Measurements from ENCODE around the gene CHCHD3.

CHCHD3 gene

GRCh38 chr7:133056370-133057238 lies 25.3 kb downstream of the CHCHD3 start:
- TF ChIP-seq CTCF (IDR thresholded peaks at IDR 0.05; ENCODE audit: insufficient read depth, low read length, poor library complexity, severe bottlenecking) = no peak
- no peaks in the 10 kb centered on the region; the same call in none of the 2 replicates for H3K36me3 ChIP-seq (ENCODE audit: control insufficient read depth, insufficient read depth, low read length)
- no peak overlapping the region for H3K4me3 ChIP-seq (replicated peaks; ENCODE audit: low read depth, low read length)
- DNase-seq (ENCODE audit: extremely low read depth, insufficient read length) = no peak
- H3K27me3 ChIP-seq (replicated peaks; ENCODE audit: control insufficient read depth, insufficient read depth, low read length) = no peaks in the 10 kb centered on the region

DNA sequence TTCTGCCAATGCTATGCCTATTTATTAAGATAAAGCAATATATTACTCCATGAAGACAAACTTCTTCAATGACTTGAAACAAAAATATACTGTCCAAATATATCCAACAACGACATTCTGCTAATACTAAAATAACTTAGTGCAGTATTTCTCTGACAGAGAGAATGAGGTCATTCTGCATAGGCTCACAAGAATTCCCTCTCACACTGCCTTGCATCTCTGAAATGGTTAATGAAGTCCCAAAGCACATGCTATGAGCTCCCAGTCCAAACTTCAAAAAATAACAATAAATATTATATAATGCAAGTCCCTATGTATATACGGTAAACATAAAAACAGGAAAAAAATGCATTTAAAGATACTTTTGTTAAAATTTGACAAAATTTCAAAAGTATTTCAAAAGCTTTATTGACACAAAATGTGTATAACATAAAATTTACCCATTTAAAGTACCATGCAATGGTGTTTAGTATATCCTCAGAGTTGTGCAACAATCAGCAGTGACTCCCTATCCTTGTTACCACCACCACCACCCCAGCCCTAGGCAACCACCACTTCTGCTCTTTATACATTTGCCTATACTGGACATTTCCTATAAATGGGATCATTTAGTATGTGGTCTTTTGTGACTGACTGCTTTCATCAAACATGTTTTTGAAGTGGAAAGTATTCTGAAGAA lies 27.6 kb downstream of the CHCHD3 start:
- H3K4me3 ChIP-seq (replicated peaks; ENCODE audit: low read depth, low read length) = no peak overlapping the region
- DNase-seq (ENCODE audit: extremely low read depth, insufficient read length) = no peak
- H3K27me3 ChIP-seq (replicated peaks; ENCODE audit: control insufficient read depth, insufficient read depth, low read length) = no peaks in the 10 kb centered on the region
- no peak for TF ChIP-seq CTCF (IDR thresholded peaks at IDR 0.05; ENCODE audit: insufficient read depth, low read length, poor library complexity, severe bottlenecking)
- no peaks in the 10 kb centered on the region; the same call in 1 of the 2 replicates for H3K36me3 ChIP-seq (ENCODE audit: control insufficient read depth, insufficient read depth, low read length)

DNA sequence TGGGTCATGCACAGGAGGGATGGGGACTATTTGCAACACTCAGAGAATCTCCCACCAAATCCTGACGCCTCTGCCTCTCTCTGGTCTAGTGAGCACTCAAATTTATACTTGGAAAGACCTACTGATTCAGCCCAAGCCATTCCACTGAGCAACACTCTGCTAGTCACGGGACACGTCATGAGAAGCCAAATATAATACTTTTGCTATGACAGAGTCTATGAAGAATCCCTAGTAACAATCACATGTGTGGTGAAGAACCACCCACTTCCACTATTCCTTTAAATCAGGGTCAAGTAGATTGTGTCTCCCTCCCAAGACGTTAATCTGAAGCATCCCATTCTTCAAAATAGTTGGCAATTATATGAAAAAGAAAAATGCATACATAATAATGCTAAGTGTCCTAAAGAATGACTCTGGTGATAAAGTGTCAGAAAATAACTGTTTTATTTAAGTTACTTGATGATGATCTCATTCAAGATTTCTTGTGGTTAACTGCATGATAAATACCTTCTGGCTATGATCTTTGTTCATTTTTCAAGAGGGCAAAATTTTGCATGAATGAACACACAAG lies 28.5 kb downstream of the CHCHD3 start:
- Histone ChIP-seq H3K4me3 (replicated peaks; ENCODE audit: low read depth, low read length) (no peak overlapping the region), H3K36me3 (ENCODE audit: control insufficient read depth, insufficient read depth, low read length) (no peaks in the 10 kb centered on the region; the same call in 1 of the 2 replicates), H3K27me3 (replicated peaks; ENCODE audit: control insufficient read depth, insufficient read depth, low read length) (no peaks in the 10 kb centered on the region)
- no peak for TF ChIP-seq CTCF (IDR thresholded peaks at IDR 0.05; ENCODE audit: insufficient read depth, low read length, poor library complexity, severe bottlenecking)
- no peak for DNase-seq (ENCODE audit: extremely low read depth, insufficient read length)

GRCh38 chr7:133052826-133053225 lies 29.1 kb downstream of the CHCHD3 start:
- DNase-seq (ENCODE audit: extremely low read depth, insufficient read length) = no peak
- no peak overlapping the region for H3K4me3 ChIP-seq (replicated peaks; ENCODE audit: low read depth, low read length)
- TF ChIP-seq CTCF (IDR thresholded peaks at IDR 0.05; ENCODE audit: insufficient read depth, low read length, poor library complexity, severe bottlenecking) = no peak
- no peaks in the 10 kb centered on the region for H3K27me3 ChIP-seq (replicated peaks; ENCODE audit: control insufficient read depth, insufficient read depth, low read length)
- H3K36me3 ChIP-seq (ENCODE audit: control insufficient read depth, insufficient read depth, low read length) = no peaks in the 10 kb centered on the region; the same call in 1 of the 2 replicates

- Histone ChIP-seq H3K36me3 (ENCODE audit: control insufficient read depth, insufficient read depth, low read length) (no peaks in the 10 kb centered on the region; the same call in 1 of the 2 replicates), H3K27me3 (replicated peaks; ENCODE audit: control insufficient read depth, insufficient read depth, low read length) (no peaks in the 10 kb centered on the region), H3K4me3 (replicated peaks; ENCODE audit: low read depth, low read length) (no peak overlapping the region)
- no peak for TF ChIP-seq CTCF (IDR thresholded peaks at IDR 0.05; ENCODE audit: insufficient read depth, low read length, poor library complexity, severe bottlenecking)
- DNase-seq (ENCODE audit: extremely low read depth, insufficient read length) = no peak
These were observed 29.5 kb downstream of the CHCHD3 start for GRCh38 chr7:133052401-133052756.

Measured in GM06990 (cell line).